Measurements from ENCODE around the gene SLC35E3.
"Not testable (repeated sequence)": the region's sequence is repeated elsewhere in the genome, so short reads cannot be mapped to it uniquely, and the experiment has no call there.

The SLC35E3 gene

GRCh38 chr12:68815232-68815927, 69.4 kb downstream of the SLC35E3 start:
- DNase-seq: no peak

DNA sequence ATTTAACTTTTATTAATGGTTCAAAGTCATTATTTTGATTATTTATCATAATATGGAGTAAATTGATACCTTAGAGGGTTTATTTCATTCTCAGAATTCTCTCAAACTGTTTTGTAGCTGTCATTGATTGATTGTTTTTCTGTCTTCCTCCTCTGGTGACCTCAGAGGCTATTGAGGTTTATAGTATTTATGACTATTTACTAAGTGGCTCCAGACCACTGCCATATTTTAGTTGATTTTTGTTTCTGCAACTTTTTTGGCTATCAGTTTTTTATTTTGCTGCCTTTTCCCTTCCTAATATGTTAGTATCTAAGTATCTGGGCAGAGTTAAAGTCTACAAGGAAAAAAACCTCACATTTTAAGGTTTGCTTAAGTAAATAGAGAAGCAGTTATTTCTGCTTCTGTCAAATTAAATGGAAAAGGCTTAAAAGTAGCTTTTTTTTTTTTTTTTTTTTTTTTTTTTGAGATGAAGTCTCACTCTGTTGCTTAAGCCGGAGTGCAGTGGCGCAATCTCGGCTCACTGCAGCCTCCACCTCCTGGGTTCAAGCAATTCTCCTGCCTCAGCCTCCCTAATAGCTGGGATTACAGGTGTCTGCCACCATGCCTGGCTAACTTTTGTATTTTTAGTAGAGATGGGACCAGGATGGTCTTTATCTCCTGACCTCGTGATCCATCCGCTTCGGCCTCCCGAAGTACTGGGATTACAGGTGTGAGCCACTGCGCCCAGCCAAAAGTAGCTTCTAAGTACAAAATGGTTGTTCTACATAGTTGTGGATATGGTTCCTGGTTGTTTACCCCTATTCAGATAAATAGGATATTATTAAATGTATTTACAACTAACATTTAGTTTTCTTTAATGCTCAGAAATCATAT, 70.2 kb downstream of the SLC35E3 start:
- no peak for DNase-seq

DNA sequence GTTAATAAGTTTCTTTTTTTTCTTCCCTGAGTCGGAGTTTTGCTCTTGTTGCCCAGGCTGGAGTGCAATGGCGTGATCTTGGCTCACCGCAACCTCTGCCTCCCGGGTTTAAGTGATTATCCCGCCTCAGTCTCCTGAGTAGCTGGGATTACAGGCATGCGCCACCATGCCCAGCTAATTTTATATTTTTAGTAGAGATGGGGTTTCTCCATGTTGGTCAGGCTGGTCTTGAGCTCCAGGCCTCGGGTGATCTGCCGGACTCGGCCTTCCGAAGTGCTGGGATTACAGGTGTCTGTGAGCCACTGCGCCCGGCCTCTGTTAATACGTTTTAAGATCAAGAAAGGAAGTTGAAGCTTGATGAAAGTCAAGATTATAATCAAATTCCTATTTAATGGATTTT, 73.5 kb downstream of the SLC35E3 start:
- DNase-seq: not testable (repeated sequence)

DNA sequence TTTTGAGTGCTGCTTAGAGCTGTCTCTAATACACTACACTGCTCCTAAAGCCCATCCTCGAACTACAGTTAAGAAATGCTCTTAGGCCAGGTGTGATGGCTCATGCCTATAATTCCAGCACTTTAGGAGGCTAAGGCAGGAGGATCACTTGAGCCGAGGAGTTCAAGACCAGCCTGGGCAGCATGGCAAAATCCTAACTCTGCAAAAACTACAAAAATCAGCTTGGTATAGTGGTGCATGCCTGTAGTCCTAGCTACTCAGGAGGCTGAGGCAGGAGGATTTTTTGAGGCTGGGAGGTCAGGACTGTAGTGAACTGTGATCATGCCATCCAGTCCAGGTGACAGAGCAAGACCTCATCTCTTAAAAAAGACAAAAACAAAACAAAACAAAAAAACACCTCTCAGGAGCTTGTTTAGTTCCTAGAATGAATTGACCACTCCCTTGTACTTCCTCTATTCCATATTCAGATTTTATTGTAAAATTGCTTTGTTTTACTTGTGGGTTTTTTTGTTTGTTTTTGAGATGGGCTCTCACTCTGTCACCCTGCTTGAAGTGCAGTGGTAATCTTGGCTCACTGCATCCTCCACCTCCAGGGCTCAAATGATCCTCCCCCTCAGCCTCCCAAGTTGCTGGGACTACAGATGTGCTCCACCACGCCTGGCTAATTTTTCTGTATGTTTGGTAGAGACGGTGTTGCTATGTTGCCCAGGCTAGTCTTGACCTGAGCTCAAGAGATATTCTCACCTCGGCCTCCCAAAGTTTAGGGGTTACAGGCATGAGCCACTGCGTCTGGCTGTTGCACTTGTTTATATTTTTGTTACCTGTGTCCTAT, 75.6 kb downstream of the SLC35E3 start:
- DNase-seq: no peak

- no peak for DNase-seq
Measured at GRCh38 chr12:68823696-68824095, 77.7 kb downstream of the SLC35E3 start.

GRCh38 chr12:68824131-68824530, 78.2 kb downstream of the SLC35E3 start:
- DNase-seq: no peak

DNA sequence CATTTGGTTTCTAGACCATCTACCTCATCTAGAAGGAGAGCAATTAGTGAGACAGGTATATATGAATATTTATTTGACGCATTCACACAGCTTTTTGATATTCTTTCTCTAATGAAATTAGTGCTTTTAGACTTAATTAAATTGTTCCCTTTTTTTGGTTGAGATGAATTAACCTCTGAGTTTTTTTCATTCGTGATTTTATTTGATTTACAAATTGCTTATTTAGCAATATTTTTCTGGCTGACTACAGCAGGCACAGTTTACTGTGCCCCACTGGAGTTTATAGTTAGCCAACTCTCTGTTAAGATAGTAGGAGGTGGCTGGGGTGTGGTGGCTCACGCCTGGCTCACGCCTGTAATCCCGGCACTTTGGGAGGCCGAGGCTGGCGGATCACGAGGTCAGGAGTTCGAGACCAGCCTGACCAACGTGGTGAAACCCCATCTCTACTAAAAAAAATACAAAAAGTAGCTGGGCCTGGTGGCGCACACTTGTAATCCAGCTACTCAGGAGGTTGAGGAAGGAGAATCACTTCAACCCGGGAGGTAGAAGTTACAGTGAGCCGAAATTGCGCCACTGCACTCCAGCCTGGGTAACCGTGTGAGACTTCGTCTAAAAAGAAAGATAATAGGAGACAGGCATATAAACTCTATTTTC, 78.7 kb downstream of the SLC35E3 start:
- DNase-seq: no peak

- DNase-seq: no peak
Measured at GRCh38 chr12:68825569-68826217, 79.7 kb downstream of the SLC35E3 start.

DNA sequence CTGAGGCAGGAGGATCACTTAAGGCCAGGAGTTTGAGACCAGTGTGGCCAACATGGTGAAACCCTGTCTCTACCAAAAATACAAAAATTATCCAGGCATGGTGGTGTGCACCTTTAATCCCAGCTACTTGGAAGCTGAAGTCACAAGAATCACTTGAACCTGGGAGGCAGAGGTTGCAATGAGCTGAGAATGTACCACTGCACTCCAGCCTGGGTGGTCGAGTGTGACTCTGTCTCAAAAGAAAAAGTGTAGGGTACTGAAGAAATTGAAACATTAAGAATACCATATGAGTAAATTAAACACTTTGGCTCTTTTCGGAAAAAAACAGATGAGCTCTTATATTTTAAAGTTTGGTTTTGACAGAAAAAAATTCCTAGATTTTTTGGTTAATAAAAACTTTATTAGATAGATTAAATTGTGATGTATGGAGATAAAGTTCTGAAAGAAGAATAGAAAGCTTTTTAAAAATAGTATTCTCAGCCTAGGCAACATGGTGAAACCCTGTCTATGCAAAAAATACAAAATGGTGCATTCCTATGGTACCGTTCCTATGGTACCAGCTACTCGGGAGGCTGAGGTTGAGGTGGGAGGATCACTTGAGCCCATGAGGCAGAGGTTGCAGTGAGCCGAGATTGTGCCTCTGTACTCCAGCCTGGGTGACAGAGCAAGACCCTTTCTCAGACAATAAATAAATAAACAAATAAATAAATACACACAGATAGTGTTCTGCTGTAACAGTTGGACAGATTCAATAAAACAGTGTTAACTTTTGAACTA, 82.1 kb downstream of the SLC35E3 start:
- DNase-seq: no peak

GRCh38 chr12:68828672-68829068, 82.7 kb downstream of the SLC35E3 start:
- DNase-seq: no peak

Measured in NCI-H446 treated with DMSO at 0.1 percent for 48 hours (cell line).